Lower lobe of right lung (tissue), 2 donors: Measurements from ENCODE around the gene ZNF438. TPM values are rescaled to one million over a fixed set of nuclear protein-coding genes. Genes with fewer than 3 reads are reported as not detected.
A peak's percentile ranks its signal among the peaks of the same experiment; 100 is the strongest.

Experiments used
- ATAC-seq, 2 donors: fragments of 200-7000 bp; cut with Tn5 transposase; one replicate each; pipeline ENCODE4 v1.9.1; 2020 to 2022; ENCODE audit warnings: mild to moderate bottlenecking in 2 of 2, moderate library complexity in 2 of 2
- DNase-seq: peaks from one replicate; pipeline ENCODE4 v3.0.0-alpha.2; 2020
- H3K27ac ChIP-seq: fragments of 200-600 bp; one replicate; pipeline ENCODE4 v1.8.0; 2022
- H3K27me3 ChIP-seq: fragments of 200-600 bp; one replicate; pipeline ENCODE4 v1.8.0; 2022; ENCODE audit warnings: low read depth
- H3K36me3 ChIP-seq: fragments of 200-600 bp; one replicate; pipeline ENCODE4 v1.8.0; 2022; ENCODE audit warnings: mild to moderate bottlenecking
- H3K4me1 ChIP-seq: fragments of 200-600 bp; one replicate; pipeline ENCODE4 v1.8.0; 2022
- H3K4me3 ChIP-seq: fragments of 200-600 bp; one replicate; pipeline ENCODE4 v1.8.0; 2022; ENCODE audit warnings: mild to moderate bottlenecking
- H3K9me3 ChIP-seq: fragments of 200-600 bp; one replicate; pipeline ENCODE4 v1.8.0; 2022
- intact Hi-C: fragments of 100-400 bp; cut with DNase I; formaldehyde crosslinking; loops from one replicate; pipeline ENCODE4 v1.11.0; 2022
- total RNA-seq: library from RNA; stranded (reverse); fragmentation: NEBNext Ultra II Directional; extraction: Animal tissue kit (Norgen Biotek cat#: 25700); gene quantifications from one replicate; pipeline ENCODE4 v1.2.1, GENCODE V29; 2021
- TF ChIP-seq, protein P1 (sequence below): fragments of 200-600 bp; IDR thresholded peaks from one replicate; pipeline ENCODE4 v1.8.0; 2022; ENCODE audit warnings: antibody characterized with exemption, mild to moderate bottlenecking
- donor health status: DM: no; HTN: yes; CAD: no; lungs with severe emphysema.

Gene ZNF438
- total RNA-seq, 1 donor from 2014 or later, result 15.2 TPM

DNA sequence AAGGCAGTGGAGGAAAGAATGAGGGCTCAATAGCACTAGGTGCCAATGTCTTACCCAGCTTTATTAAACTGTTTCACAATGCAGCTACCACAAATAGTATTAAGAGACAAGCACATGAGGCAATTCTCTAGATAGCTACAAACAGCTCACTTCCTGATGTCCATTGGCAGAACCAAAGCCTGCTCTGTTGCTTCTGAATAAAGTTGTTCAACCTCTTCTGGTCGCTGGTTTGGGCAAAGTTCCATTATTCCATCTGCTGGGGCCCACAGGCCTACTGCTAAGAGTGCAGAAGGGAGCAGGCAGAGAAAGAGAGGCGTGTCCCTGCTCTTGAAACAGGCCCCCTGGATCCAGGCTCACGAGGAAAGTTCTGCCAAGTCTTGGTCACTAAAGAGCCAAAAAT, 173.9 kb downstream of the ZNF438 start:
- TF ChIP-seq, protein P1, sequence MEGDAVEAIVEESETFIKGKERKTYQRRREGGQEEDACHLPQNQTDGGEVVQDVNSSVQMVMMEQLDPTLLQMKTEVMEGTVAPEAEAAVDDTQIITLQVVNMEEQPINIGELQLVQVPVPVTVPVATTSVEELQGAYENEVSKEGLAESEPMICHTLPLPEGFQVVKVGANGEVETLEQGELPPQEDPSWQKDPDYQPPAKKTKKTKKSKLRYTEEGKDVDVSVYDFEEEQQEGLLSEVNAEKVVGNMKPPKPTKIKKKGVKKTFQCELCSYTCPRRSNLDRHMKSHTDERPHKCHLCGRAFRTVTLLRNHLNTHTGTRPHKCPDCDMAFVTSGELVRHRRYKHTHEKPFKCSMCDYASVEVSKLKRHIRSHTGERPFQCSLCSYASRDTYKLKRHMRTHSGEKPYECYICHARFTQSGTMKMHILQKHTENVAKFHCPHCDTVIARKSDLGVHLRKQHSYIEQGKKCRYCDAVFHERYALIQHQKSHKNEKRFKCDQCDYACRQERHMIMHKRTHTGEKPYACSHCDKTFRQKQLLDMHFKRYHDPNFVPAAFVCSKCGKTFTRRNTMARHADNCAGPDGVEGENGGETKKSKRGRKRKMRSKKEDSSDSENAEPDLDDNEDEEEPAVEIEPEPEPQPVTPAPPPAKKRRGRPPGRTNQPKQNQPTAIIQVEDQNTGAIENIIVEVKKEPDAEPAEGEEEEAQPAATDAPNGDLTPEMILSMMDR, result no peak
- H3K4me1 ChIP-seq, result peaks cover 38% of the 10 kb centered on the region
- no peaks in the 10 kb centered on the region for H3K36me3 ChIP-seq
- peak overlapping the region; percentile 59 for H3K27ac ChIP-seq
- no peaks in the 10 kb centered on the region for H3K27me3 ChIP-seq
- H3K4me3 ChIP-seq, result no peak overlapping the region
- no peak for DNase-seq
- ATAC-seq, result peak; percentile 73 to 81
- intact Hi-C loops, result no loop called here
- no peaks in the 10 kb centered on the region for H3K9me3 ChIP-seq

DNA sequence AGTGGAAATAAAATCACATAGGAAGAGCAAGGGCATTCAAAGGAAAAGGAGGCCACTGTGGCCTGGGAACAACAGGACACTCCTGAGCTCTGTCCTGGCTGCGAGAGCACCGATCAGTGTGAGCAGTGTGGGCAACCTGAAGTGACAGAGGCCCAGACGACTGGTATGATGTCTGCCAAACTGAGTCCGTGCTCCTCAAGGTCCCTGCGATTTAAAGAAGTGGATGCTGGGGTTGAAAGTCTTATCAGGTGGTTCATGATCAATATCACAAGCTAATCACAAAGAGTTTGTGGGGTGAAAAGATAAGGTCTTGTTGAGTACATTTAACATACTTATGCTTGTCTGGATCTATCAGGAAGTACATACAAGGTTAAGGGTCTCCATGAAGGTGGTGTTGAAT, 176.5 kb downstream of the ZNF438 start:
- TF ChIP-seq, protein P1, result no peak
- DNase-seq (no peak), ATAC-seq (no peak)
- Histone ChIP-seq H3K4me3 (no peak overlapping the region), H3K36me3 (no peaks in the 10 kb centered on the region), H3K27me3 (no peaks in the 10 kb centered on the region), H3K27ac (no peak overlapping the region), H3K9me3 (no peaks in the 10 kb centered on the region), H3K4me1 (peaks cover 26% of the 10 kb centered on the region)
- intact Hi-C loops, result no loop called here

DNA sequence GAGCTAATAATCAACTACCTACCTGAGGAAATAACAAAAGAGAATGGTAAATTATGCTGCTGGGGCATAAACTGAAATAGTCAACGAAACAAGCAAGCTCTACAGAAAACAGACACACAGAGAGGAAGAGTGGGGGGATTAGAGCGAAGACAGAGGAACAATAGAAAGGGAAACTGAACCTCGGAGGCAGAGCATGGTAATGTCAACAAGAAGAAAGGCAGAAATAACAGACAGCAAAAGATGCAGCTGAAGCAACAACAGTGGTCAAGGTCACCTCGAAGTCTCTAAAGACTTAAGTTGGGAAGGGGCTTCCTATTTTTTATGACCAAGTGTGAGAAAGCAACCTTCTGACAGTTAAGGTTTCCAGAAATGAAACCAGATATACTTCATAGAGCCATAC, 177.0 kb downstream of the ZNF438 start:
- Histone ChIP-seq H3K27ac (no peak overlapping the region), H3K27me3 (no peaks in the 10 kb centered on the region), H3K9me3 (no peaks in the 10 kb centered on the region), H3K36me3 (peaks cover 4% of the 10 kb centered on the region), H3K4me3 (no peak overlapping the region), H3K4me1 (peaks cover 25% of the 10 kb centered on the region)
- intact Hi-C loops, result no loop called here
- TF ChIP-seq, protein P1, result no peak
- DNase-seq (no peak), ATAC-seq (no peak)

DNA sequence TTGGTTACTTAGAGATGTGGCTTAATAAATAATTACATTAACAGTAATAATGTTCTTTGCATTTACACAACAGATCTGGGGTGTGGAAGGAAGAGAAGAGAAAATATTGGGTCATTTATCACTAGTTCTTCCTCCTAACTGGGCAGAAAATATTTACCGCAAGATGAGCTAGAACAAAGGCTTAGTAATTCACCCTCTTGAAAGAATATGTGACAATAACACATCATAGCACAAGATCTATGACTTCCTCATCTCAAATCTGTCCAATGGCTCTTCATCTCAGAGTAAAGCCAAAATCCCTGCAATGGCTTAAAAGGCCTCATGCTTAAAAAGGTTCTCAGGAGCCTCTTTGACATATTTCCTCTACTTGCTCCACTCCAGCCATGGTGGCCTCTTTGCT, 178.6 kb downstream of the ZNF438 start:
- no peaks in the 10 kb centered on the region for H3K9me3 ChIP-seq
- H3K4me1 ChIP-seq, result peaks cover 10% of the 10 kb centered on the region
- TF ChIP-seq, protein P1, result no peak
- ATAC-seq, result no peak
- DNase-seq, result no peak
- peaks cover 19% of the 10 kb centered on the region for H3K36me3 ChIP-seq
- intact Hi-C loops, result no loop called here
- no peaks in the 10 kb centered on the region for H3K27me3 ChIP-seq
- H3K4me3 ChIP-seq, result no peak overlapping the region
- H3K27ac ChIP-seq, result no peak overlapping the region

DNA sequence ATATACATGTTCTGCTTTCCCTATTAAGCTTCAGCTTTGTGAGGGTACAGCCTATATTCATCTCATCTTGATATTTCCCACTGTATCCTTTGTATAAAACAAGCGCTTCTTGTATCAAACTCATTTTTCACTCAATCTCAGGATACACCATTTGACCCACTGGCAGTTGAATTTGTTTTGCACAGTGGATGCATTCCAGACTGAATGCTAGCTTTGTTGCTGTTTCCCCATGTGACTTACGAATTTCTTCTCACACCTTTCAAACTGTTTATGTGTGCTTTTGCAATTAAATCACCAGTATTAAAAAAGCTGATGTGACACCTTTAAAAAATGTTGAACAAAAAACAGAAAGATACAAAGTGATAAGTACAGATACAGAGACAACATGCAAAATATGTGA, 180.9 kb downstream of the ZNF438 start:
- Histone ChIP-seq H3K4me1 (no peaks in the 10 kb centered on the region), H3K27me3 (no peaks in the 10 kb centered on the region), H3K36me3 (peaks cover 29% of the 10 kb centered on the region), H3K27ac (no peak overlapping the region), H3K9me3 (no peaks in the 10 kb centered on the region), H3K4me3 (no peak overlapping the region)
- no peak for ATAC-seq
- no peak for DNase-seq
- intact Hi-C loops, result no loop called here
- TF ChIP-seq, protein P1, result no peak
